ENCODE measurements around the gene RFNG. TPM values are rescaled to one million over a fixed set of nuclear protein-coding genes. Genes with fewer than 3 reads are reported as not detected.

Gene RFNG
- total and polyA plus RNA-seq, 2 of the 13 experiments (the other 11 are each of a cell fraction or from before 2014, with no cell fraction given) = 61.4 to 64.0 TPM

DNA sequence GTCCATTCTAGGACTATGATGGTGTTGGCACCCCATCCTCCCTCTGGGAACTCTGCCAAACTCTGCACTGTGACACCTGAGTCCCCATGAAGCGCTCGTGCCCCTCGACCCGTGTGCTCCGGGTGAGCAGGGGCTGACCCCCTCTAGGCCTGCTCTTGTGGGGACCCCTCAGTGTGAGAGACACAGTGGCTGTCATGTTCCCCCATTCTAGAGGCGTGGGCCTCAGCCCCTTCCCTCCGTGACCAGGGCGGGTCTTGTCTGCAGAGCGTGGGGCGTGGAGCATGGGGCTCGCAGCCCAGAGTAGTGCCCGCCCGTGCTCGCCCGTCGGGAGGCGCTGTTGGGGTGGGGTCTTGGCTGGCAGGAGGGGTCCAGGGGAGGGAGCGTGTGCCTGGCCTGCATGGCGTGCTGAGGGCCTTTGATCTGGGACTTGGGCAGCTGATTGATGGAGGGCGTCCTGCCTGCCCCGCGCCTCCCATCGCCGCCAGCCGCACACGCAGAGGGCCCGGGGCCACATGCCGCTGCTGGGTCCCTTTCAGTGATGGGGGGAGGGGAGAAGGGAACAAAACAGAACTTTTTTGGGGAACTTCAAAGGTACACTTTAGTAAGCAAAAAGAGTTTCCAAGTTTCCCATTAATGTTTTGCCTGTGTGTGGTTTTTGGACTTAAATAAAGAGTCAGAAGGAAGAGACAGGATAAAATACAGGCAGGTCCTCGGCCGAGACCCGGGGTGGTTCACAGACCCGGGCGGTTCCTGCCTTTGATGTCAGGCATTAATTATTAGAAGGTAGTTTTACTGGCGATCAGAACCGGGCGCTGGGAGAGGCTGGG, 51.4 kb downstream of the RFNG start (continued):
- TF ChIP-seq, protein P1, sequence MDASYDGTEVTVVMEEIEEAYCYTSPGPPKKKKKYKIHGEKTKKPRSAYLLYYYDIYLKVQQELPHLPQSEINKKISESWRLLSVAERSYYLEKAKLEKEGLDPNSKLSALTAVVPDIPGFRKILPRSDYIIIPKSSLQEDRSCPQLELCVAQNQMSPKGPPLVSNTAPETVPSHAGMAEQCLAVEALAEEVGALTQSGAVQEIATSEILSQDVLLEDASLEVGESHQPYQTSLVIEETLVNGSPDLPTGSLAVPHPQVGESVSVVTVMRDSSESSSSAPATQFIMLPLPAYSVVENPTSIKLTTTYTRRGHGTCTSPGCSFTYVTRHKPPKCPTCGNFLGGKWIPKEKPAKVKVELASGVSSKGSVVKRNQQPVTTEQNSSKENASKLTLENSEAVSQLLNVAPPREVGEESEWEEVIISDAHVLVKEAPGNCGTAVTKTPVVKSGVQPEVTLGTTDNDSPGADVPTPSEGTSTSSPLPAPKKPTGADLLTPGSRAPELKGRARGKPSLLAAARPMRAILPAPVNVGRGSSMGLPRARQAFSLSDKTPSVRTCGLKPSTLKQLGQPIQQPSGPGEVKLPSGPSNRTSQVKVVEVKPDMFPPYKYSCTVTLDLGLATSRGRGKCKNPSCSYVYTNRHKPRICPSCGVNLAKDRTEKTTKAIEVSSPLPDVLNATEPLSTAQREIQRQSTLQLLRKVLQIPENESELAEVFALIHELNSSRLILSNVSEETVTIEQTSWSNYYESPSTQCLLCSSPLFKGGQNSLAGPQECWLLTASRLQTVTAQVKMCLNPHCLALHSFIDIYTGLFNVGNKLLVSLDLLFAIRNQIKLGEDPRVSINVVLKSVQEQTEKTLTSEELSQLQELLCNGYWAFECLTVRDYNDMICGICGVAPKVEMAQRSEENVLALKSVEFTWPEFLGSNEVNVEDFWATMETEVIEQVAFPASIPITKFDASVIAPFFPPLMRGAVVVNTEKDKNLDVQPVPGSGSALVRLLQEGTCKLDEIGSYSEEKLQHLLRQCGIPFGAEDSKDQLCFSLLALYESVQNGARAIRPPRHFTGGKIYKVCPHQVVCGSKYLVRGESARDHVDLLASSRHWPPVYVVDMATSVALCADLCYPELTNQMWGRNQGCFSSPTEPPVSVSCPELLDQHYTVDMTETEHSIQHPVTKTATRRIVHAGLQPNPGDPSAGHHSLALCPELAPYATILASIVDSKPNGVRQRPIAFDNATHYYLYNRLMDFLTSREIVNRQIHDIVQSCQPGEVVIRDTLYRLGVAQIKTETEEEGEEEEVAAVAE (CRISPR knock-in tag; IDR thresholded peaks at IDR 0.05; ENCODE audit: borderline replicate concordance) = no peak
- TF ChIP-seq GLMP (CRISPR knock-in tag; IDR thresholded peaks at IDR 0.05; ENCODE audit: borderline replicate concordance) = no peak
- no peak for TF ChIP-seq GABPA (IDR thresholded peaks at IDR 0.05; ENCODE audit: low read depth, low read length)
- TF ChIP-seq GABPA (CRISPR knock-in tag; IDR thresholded peaks at IDR 0.05; ENCODE audit: low read depth) = no peak; the same call in 1 of the 2 replicates
- TF ChIP-seq ZNF121 (CRISPR knock-in tag; IDR thresholded peaks at IDR 0.05) = peak; percentile 48; the same call in 1 of the 2 replicates
- 0 out of 2 replicates have a peak, but pooled peaks have one; percentile 16 for TF ChIP-seq NFAT5 (CRISPR knock-in tag; IDR thresholded peaks at IDR 0.05)
- TF ChIP-seq ELF4 (CRISPR knock-in tag; IDR thresholded peaks at IDR 0.05; ENCODE audit: borderline replicate concordance) = no peak
- TF ChIP-seq ATAD3A (CRISPR knock-in tag; IDR thresholded peaks at IDR 0.05) = no peak
- no peak for TF ChIP-seq PCBP2 (optimal IDR thresholded peaks at IDR 0.05; ENCODE audit: low read depth, low read length, poor library complexity, severe bottlenecking)
- no peak for TF ChIP-seq TMF1 (CRISPR knock-in tag; IDR thresholded peaks at IDR 0.05; ENCODE audit: low read depth)
- TF ChIP-seq, protein P2, sequence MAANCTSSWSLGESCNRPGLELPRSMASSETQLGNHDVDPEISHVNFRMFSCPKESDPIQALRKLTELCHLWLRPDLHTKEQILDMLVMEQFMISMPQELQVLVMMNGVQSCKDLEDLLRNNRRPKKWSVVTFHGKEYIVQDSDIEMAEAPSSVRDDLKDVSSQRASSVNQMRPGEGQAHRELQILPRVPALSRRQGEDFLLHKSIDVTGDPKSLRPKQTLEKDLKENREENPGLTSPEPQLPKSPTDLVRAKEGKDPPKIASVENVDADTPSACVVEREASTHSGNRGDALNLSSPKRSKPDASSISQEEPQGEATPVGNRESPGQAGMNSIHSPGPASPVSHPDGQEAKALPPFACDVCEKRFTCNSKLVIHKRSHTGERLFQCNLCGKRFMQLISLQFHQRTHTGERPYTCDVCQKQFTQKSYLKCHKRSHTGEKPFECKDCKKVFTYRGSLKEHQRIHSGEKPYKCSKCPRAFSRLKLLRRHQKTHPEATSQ (CRISPR knock-in tag; IDR thresholded peaks at IDR 0.05; ENCODE audit: borderline replicate concordance) = no peak
- no peak; the same call in 1 of the 2 replicates for TF ChIP-seq SNAPC2 (CRISPR knock-in tag; IDR thresholded peaks at IDR 0.05)
- TF ChIP-seq, protein P3, sequence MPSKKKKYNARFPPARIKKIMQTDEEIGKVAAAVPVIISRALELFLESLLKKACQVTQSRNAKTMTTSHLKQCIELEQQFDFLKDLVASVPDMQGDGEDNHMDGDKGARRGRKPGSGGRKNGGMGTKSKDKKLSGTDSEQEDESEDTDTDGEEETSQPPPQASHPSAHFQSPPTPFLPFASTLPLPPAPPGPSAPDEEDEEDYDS (CRISPR knock-in tag; IDR thresholded peaks at IDR 0.05) = no peak; the same call in 1 of the 2 replicates
- TF ChIP-seq ZMYM2 (CRISPR knock-in tag; IDR thresholded peaks at IDR 0.05) = peak; percentile 48
- peak; percentile 46 for TF ChIP-seq ZNF329 (CRISPR knock-in tag; IDR thresholded peaks at IDR 0.05; ENCODE audit: low read depth)
- peak; percentile 85; the same call in 1 of the 2 replicates for TF ChIP-seq GZF1 (CRISPR knock-in tag; IDR thresholded peaks at IDR 0.05)
